ENCODE measurements around the gene ZNHIT1. TPM values are rescaled to one million over a fixed set of nuclear protein-coding genes. Genes with fewer than 3 reads are reported as not detected.

Gene ZNHIT1
- total and polyA plus RNA-seq, 2 of the 8 experiments (the other 6 are each of a cell fraction or from before 2014, with no cell fraction given) = 38.2 to 61.7 TPM

DNA sequence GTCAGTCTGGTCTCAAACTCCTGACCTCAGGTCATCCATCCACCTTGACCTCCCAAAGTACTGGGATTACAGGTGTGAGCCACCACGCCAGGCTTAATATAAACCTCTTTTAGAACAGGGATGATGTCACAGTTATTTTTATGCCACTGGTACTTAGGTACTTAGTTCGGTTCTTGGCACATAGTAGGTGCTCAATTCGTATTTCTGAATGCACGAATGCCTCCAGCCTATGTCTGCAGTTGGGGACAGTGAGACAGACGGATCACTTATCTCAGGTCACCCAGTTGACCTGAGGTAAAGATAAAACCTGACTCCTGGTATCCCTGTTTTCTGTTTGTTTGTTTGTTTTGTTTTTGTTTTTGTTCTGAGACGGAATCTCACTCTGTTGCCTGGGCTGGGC, 31.8 kb upstream of the ZNHIT1 start (continued):
- TF ChIP-seq JUN (IDR thresholded peaks at IDR 0.05; ENCODE audit: low read depth, low read length) (no peak), NRF1 (IDR thresholded peaks at IDR 0.05; ENCODE audit: low read depth, low read length) (no peak), MAFK (IDR thresholded peaks at IDR 0.05; ENCODE audit: low read depth, low read length) (no peak), ZNF274 (IDR thresholded peaks at IDR 0.05; ENCODE audit: borderline replicate concordance, extremely low read depth, low read length) (no peak), TAF1 (IDR thresholded peaks at IDR 0.05; ENCODE audit: low read depth, low read length) (no peak)
